GM12892 (cell line): ENCODE measurements around the gene ENTPD7.

ENCODE experiments used
- POLR2AphosphoS5 ChIP-seq: IDR thresholded peaks from 2 replicates; pipeline ENCODE4 v1.6.1; 2011; ENCODE audit warnings: low read depth, low read length, control low read depth
- TAF1 ChIP-seq: IDR thresholded peaks from 2 replicates; pipeline ENCODE4 v1.6.1; 2011; ENCODE audit warnings: low read depth, mild to moderate bottlenecking, control low read depth, low read length, borderline replicate concordance

GRCh38 chr10:99630991-99631390, 28.3 kb upstream of the ENTPD7 start:
- TF ChIP-seq TAF1 (no peak), POLR2AphosphoS5 (no peak)
